ENCODE results near the gene TRMO.

- TF ChIP-seq SPI1 (IDR thresholded peaks at IDR 0.05; ENCODE audit: low read depth, low read length), result no peak
- TF ChIP-seq POLR2A (IDR thresholded peaks at IDR 0.05; ENCODE audit: low read depth, low read length), result no peak
- TF ChIP-seq TAF1 (IDR thresholded peaks at IDR 0.05; ENCODE audit: low read depth, low read length), result no peak
- TF ChIP-seq POLR2AphosphoS5 (IDR thresholded peaks at IDR 0.05; ENCODE audit: low read depth, low read length), result no peak
- TF ChIP-seq PAX5 (IDR thresholded peaks at IDR 0.05; ENCODE audit: insufficient read depth, low read length, severe bottlenecking), result no peak
- no peak for TF ChIP-seq POU2F2 (IDR thresholded peaks at IDR 0.05; ENCODE audit: low read depth, low read length)
Observed at GRCh38 chr9:97858826-97859225, 63.5 kb downstream of the TRMO start.
